HK-2 (cell line): ENCODE measurements around the gene MAP4K3.
"Not testable (repeated sequence)": the region's sequence is repeated elsewhere in the genome, so short reads cannot be mapped to it uniquely, and the experiment has no call there.

Experiments used
- DNase-seq: peaks from one replicate; pipeline ENCODE4 v3.0.0-alpha.2; 2018; ENCODE audit not compliant: unreplicated experiment

Gene MAP4K3

DNA sequence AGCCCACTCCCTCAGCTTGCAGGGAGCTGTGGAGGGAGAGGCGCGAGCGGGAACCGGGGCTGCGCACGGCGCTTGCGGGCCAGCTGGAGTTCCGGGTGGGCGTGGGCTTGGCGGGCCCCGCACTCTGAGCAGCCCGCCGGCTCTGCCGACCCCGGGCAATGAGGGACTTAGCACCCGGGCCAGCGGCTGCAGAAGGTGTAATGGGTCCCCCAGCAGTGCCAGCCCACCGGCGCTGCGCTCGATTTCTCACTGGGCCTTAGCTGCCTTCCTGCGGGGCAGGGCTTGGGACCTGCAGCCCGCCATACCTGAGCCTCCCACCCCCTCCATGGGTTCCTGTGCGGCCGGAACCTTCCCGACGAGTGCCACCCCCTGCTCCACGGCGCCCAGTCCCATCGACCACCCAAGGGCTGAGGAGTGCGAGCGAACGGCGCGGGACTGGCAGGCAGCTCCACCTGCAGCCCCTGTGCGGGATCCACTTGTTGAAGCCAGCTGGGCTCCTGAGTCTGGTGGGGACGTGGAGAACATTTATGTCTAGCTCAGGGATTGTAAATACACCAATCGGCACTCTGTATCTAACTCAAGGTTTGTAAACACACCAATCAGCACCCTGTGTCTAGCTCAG lies 192.7 kb downstream of the MAP4K3 start:
- not testable (repeated sequence) for DNase-seq

- DNase-seq: no peak
Observed at GRCh38 chr2:39243469-39244123, 193.5 kb downstream of the MAP4K3 start, which contains the start of gene CDKL4. TSS of gene CDKL4 (minus strand) at chr2:39243970.

- no peak for DNase-seq
Observed at GRCh38 chr2:39241588-39241987, 195.5 kb downstream of the MAP4K3 start.

DNA sequence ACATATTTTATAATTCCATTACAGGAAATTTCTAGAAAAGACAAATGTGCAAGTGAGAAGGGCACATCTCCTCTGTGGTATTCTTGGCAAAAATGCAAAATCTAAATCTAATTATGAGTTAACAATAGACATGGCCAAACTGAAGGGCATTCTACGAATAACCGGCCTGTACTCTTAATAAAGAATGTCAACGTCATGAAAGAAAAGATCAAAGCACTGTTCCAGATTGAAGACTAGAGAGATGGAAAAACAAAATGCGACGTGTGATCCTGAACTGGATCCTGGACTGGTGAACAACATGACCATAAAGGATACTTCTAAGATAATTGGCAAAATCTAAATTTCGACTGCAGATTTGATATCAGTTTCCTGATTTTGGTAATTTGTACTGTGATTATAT lies 196.3 kb downstream of the MAP4K3 start:
- no peak for DNase-seq

GRCh38 chr2:39234754-39235153 lies 202.3 kb downstream of the MAP4K3 start:
- no peak for DNase-seq

DNA sequence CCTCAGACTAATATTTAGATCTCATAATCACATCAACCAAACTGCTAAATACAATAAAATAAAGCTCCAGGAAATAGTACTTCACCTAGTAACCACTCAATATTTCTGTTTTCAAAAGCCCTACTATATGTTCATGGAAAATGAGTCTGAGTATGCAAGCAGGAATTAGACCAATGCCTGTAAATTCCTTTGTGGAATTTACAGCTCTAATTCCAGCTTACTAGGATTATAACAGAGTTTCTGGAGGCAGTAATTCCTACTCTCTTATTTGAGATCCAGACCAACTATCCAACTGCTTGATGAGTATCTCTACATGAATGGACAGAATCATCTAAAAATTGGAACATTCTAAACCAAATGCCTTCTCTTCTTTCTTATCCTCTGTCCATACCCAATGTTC lies 204.9 kb downstream of the MAP4K3 start:
- no peak for DNase-seq

DNA sequence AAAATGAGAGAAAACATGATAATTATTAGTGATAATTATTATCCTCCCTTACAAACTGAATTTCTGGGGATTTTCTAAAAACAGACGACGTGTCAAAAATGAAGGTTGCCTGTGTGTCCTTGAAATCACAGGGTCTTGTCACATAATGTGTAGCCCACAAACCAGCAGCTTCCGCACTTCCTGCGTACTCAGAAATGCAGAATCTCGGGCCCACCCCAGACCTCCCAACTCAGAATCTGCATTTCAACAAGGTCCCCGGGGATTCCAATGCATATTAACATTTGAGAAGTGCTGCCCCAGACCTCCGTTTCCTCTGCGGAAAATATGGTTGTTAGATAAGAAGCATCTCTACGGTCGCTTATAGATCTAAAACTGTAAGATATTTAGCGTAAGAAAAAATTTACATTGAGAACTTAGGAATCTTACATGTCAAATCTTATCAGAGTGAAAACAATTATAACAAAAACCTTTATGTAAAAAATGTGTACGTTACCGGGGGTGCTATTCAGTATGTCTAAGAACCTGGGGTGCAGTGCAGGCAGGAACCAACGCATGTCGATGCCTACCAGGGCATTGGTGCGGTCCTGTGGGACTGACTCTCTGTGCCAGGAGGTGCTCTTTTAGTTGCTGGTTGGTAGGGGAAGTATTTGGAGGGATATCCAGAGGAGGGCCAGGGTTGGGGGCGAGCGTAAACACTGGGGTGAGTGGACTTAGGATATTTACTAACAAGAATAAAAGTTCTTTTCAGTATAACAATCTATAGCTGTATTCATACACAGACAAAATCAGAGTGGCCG lies 208.5 kb downstream of the MAP4K3 start:
- no peak for DNase-seq

- DNase-seq: peak; percentile 64
Observed at GRCh38 chr2:39227628-39228412, 209.3 kb downstream of the MAP4K3 start.

DNA sequence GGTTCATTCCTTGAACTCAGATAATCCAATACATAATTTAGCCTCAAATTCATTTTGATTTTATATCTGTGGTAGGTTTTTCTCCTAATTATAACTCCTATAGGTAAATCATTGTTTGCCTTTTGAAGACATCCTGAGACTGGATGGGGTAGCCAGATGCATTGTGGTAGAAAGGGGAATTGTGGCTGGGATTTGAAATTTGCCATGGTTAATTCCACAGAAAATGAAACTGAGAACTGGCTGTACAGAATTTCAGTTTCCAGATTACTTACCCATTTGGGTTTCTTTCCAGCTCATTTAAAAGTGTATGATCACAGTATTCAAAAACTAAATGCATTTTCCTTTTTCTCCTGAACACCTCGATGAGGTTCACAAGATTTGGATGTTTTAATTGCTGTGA lies 211.5 kb downstream of the MAP4K3 start:
- no peak for DNase-seq

- DNase-seq: no peak
Observed at GRCh38 chr2:39223909-39224308, 213.2 kb downstream of the MAP4K3 start.

DNA sequence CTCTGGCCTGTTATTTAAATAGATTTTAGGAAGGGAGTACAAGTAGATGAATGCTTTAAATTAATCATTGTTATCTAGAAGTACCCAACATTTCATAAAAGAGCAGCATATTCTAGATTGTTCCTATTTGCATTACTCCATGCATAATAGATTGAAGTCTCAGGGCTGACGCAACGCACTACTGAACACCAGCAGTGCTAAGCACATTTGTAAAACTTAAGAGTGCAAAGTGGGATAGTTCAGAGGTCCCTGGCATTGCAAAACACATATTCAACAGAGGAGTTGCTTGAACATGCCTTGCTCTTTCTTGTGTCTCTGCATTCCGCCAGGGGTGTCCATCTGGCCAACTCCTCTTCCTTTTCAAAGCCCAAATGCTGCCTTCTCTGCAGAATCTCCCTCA lies 215.6 kb downstream of the MAP4K3 start:
- DNase-seq: no peak

DNA sequence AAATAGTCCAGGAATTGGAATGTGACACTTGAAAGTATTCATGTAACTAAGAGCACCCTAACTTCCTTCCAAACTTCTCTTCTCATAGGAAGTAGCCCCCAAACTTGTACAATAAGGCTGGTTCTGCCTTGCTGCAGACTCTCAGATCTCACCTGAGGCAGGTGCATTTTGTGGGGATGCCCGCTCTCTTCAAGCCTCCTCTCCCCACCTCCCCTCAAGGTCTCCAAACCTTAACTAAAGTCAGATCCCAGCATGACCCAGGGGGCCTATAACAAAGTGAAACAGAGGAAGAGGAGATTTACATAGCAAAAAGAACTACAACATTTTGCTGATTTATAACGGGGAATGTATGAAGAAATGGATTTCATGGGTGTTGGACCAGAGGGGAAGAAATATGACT lies 216.9 kb downstream of the MAP4K3 start:
- no peak for DNase-seq

- DNase-seq: no peak
Observed at GRCh38 chr2:39218391-39218790, 218.7 kb downstream of the MAP4K3 start.

GRCh38 chr2:39217192-39217550 lies 219.9 kb downstream of the MAP4K3 start:
- no peak for DNase-seq

- DNase-seq: no peak
Observed at GRCh38 chr2:39216346-39217191, 220.5 kb downstream of the MAP4K3 start.

DNA sequence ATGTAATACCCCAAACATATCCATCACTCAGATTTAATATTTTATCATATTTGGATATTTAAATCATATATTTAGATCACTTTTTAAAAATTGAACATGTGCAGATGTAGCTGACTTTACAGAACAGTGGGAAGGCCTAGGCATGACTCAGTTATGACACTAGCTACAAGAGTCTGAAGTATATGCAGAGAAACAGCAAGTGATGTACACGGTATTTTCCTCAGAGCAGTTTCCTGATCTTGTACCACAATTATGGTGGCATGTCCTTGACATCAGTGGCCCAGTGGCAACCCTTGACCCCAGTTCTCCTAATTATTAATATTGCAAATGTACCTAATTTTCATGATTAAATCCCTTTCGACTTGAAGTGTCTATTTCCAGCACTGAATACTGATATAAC lies 221.5 kb downstream of the MAP4K3 start:
- no peak for DNase-seq

DNA sequence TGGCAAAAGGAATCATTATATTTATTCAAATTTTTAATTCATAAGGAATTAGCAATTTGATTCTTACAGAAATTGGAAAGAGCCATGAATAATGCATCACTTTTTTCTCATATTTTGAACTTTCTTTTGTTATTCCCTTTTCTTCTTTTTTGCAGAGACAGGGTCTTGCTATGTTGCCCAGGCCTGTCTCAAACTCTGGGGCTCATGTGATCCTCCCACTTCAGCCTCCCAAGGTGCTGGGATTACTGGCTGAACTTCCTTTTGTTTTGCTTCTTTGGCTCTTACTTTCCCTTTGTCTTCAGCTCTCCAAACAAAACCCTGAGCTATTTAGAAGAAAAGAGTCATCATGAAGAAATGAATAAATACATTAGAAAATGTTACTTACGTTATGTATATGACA lies 224.1 kb downstream of the MAP4K3 start:
- no peak for DNase-seq

DNA sequence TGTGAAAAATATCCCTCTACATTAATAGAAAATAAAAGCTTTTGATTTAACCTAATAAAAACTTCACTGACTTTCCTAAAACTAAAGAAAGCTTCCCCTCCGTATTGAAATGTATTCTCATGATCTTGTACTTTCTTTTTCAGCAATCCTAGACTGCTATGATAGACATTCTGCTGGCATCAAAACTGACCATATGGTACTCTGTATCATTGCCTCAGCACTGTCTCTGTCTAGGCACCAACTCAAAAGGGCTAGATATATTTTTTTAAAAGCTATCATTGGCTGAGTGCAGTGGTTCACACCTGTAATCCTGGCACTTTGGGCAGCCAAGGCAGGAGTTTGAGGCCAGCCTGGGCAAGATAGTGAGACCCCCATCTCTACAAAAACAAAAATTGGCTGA lies 226.2 kb downstream of the MAP4K3 start:
- no peak for DNase-seq

- DNase-seq: no peak
Observed at GRCh38 chr2:39203382-39203781, 233.7 kb downstream of the MAP4K3 start.

- no peak for DNase-seq
Observed at GRCh38 chr2:39202639-39203369, 234.3 kb downstream of the MAP4K3 start.
